B cell (primary cell): ENCODE data around the gene LAMC3.

Source experiments
- CTCF ChIP-seq: fragments of 200-600 bp; IDR thresholded peaks from one replicate; pipeline ENCODE4 v1.8.0; 2022; ENCODE audit warnings: antibody characterized with exemption, mild to moderate bottlenecking
- EZH2 ChIP-seq: IDR thresholded peaks from 2 replicates; pipeline ENCODE4 v1.6.1; 2012; ENCODE audit warnings: borderline replicate concordance, low read depth, mild to moderate bottlenecking, moderate library complexity, low read length; ENCODE audit not compliant: insufficient read depth, poor library complexity, severe bottlenecking

- TF ChIP-seq CTCF (no peak), EZH2 (no peak)
Observed at GRCh38 chr9:131094622-131095021, 85.6 kb downstream of the LAMC3 start.
